WTC11 (cell line): Measurements from ENCODE around the gene GNAO1. TPM values are rescaled to one million over a fixed set of nuclear protein-coding genes. Genes with fewer than 3 reads are reported as not detected.
A peak's percentile ranks its signal among the peaks of the same experiment; 100 is the strongest.

ENCODE experiments used
- ATAC-seq: fragments of 200-7000 bp; cut with Tn5 transposase; 2 replicates; pipeline ENCODE4 v1.10.0; 2021; ENCODE audit warnings: mild to moderate bottlenecking, moderate library complexity
- CTCF ChIA-PET: fragments of 300-600 bp; sonication (Branson Sonifier 250); formaldehyde crosslinking; loops from one replicate; lab custom pipeline; 2021; ENCODE audit warnings: antibody characterized with exemption; lab: Charles Lee
- POLR2A ChIA-PET: fragments of 350-600 bp; sonication (Branson Sonifier 250); formaldehyde crosslinking; loops from one replicate; lab custom pipeline; 2021; ENCODE audit warnings: antibody characterized with exemption; lab: Charles Lee
- DNase-seq: peaks from one replicate; pipeline ENCODE4 v3.0.0; 2021; ENCODE audit warnings: low spot score
- H3K27ac Mint-ChIP-seq: 2 replicates; pipeline ENCODE4 v1.8.0; 2021; ENCODE audit warnings: mixed read lengths
- H3K27me3 Mint-ChIP-seq: 2 replicates; pipeline ENCODE4 v1.8.0; 2021; ENCODE audit warnings: low read depth, mild to moderate bottlenecking, moderate library complexity, mixed read lengths
- H3K36me3 Mint-ChIP-seq: 2 replicates; pipeline ENCODE4 v1.8.0; 2021; ENCODE audit warnings: mixed read lengths
- H3K4me1 Mint-ChIP-seq: 2 replicates; pipeline ENCODE4 v1.8.0; 2022; ENCODE audit warnings: mixed read lengths
- H3K4me3 Mint-ChIP-seq: 2 replicates; pipeline ENCODE4 v1.8.0; 2021; ENCODE audit warnings: mild to moderate bottlenecking, moderate library complexity, mixed read lengths
- H3K9me3 Mint-ChIP-seq: 2 replicates; pipeline ENCODE4 v1.8.0; 2021; ENCODE audit warnings: mixed read lengths
- ESRRA ChIP-seq: sonication (generic); formaldehyde crosslinking; IDR thresholded peaks from 2 replicates; pipeline ENCODE4 v1.8.1; 2022; ENCODE audit warnings: mild to moderate bottlenecking, missing genetic modification reagents, borderline replicate concordance
- FOXJ3 ChIP-seq: sonication (generic); formaldehyde crosslinking; IDR thresholded peaks from 2 replicates; pipeline ENCODE4 v1.9.0; 2021; ENCODE audit warnings: missing genetic modification reagents, mild to moderate bottlenecking, borderline replicate concordance
- FOXP1 ChIP-seq: sonication (generic); formaldehyde crosslinking; IDR thresholded peaks from 2 replicates; pipeline ENCODE4 v1.8.0; 2022; ENCODE audit warnings: missing genetic modification reagents, mild to moderate bottlenecking, moderate library complexity, borderline replicate concordance
- IRF2 ChIP-seq: sonication (generic); formaldehyde crosslinking; IDR thresholded peaks from 2 replicates; pipeline ENCODE4 v1.8.0; 2022; ENCODE audit warnings: low read depth, missing genetic modification reagents, borderline replicate concordance
- NFYB ChIP-seq: sonication (generic); formaldehyde crosslinking; conservative IDR thresholded peaks from 2 replicates; pipeline ENCODE4 v1.8.0; 2022; ENCODE audit warnings: low read depth, missing genetic modification reagents
- NR1H2 ChIP-seq: sonication (generic); formaldehyde crosslinking; IDR thresholded peaks from 2 replicates; pipeline ENCODE4 v1.9.0; 2021; ENCODE audit warnings: mild to moderate bottlenecking, moderate library complexity, missing genetic modification reagents
- ZBTB21 ChIP-seq: sonication (generic); formaldehyde crosslinking; IDR thresholded peaks from 2 replicates; pipeline ENCODE4 v1.8.1; 2023; ENCODE audit warnings: mild to moderate bottlenecking, missing genetic modification reagents, borderline replicate concordance
- ZNF416 ChIP-seq: fragments of 250-450 bp; sonication (Bioruptor Pico); IDR thresholded peaks from 2 replicates; pipeline ENCODE4 v1.9.0; 2021; ENCODE audit warnings: mild to moderate bottlenecking, inconsistent platforms
- total RNA-seq: library from RNA; stranded (reverse); gene quantifications from 3 replicates; pipeline ENCODE4 v1.2.3, GENCODE V29; 2021
- TF ChIP-seq, protein P1 (sequence below): sonication (generic); formaldehyde crosslinking; IDR thresholded peaks from 2 replicates; pipeline ENCODE4 v1.8.1; 2023; ENCODE audit warnings: mild to moderate bottlenecking, missing genetic modification reagents, moderate library complexity
- TF ChIP-seq, protein P2 (sequence below): sonication (generic); formaldehyde crosslinking; IDR thresholded peaks from 2 replicates; pipeline ENCODE4 v1.8.1; 2023; ENCODE audit warnings: mild to moderate bottlenecking, missing genetic modification reagents, borderline replicate concordance
- TF ChIP-seq, protein P3 (sequence below): sonication (generic); formaldehyde crosslinking; IDR thresholded peaks from 2 replicates; pipeline ENCODE4 v1.8.0; 2022; ENCODE audit warnings: mild to moderate bottlenecking, missing genetic modification reagents
- TF ChIP-seq, protein P4 (sequence below): sonication (generic); formaldehyde crosslinking; IDR thresholded peaks from 2 replicates; pipeline ENCODE4 v1.8.0; 2022; ENCODE audit warnings: mild to moderate bottlenecking, missing genetic modification reagents
- TF ChIP-seq, protein P5 (sequence below): fragments of 250-450 bp; sonication (Bioruptor Pico); IDR thresholded peaks from 2 replicates; pipeline ENCODE4 v1.9.0; 2021; ENCODE audit warnings: mild to moderate bottlenecking, borderline replicate concordance
- TF ChIP-seq, protein P6 (sequence below): sonication (generic); formaldehyde crosslinking; IDR thresholded peaks from 2 replicates; pipeline ENCODE4 v1.8.0; 2023; ENCODE audit warnings: missing genetic modification reagents
- TF ChIP-seq, protein P7 (sequence below): sonication (generic); formaldehyde crosslinking; IDR thresholded peaks from 2 replicates; pipeline ENCODE4 v1.8.1; 2022; ENCODE audit warnings: low read depth, missing genetic modification reagents, borderline replicate concordance
- TF ChIP-seq, protein P8 (sequence below): sonication (generic); formaldehyde crosslinking; conservative IDR thresholded peaks from 2 replicates; pipeline ENCODE4 v1.8.1; 2023; ENCODE audit warnings: mild to moderate bottlenecking, low read depth, missing genetic modification reagents, moderate library complexity

Gene GNAO1
- total RNA-seq, 1 experiment from 2014 or later = 30.6 TPM

DNA sequence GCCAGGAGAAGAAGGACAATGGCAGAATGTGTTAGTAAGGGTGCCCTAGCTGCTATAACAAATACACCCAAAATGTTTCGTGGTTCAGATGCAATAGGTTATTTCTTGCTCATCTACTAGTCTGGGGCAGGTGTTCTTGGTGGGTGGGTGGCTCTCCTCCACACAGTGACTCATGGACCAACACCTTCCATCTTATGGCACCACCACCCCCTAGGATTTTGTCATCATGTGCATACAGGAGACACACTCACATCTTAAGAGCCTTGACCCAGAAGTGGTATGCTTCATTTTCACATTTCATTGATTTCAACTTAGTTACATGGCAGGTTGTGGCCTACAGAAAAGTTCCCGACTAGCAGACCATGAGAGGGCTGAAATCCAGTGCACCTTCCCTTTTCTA is 119.4 kb downstream of the GNAO1 start (continued):
- TF ChIP-seq, protein P1, sequence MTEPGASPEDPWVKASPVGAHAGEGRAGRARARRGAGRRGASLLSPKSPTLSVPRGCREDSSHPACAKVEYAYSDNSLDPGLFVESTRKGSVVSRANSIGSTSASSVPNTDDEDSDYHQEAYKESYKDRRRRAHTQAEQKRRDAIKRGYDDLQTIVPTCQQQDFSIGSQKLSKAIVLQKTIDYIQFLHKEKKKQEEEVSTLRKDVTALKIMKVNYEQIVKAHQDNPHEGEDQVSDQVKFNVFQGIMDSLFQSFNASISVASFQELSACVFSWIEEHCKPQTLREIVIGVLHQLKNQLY (CRISPR knock-in tag) = no peak
- TF ChIP-seq IRF2 (CRISPR knock-in tag) (no peak), FOXJ3 (CRISPR knock-in tag) (no peak), NR1H2 (CRISPR knock-in tag) (no peak), ESRRA (CRISPR knock-in tag) (no peak), ZNF416 (CRISPR knock-in tag) (no peak)
- TF ChIP-seq, protein P2, sequence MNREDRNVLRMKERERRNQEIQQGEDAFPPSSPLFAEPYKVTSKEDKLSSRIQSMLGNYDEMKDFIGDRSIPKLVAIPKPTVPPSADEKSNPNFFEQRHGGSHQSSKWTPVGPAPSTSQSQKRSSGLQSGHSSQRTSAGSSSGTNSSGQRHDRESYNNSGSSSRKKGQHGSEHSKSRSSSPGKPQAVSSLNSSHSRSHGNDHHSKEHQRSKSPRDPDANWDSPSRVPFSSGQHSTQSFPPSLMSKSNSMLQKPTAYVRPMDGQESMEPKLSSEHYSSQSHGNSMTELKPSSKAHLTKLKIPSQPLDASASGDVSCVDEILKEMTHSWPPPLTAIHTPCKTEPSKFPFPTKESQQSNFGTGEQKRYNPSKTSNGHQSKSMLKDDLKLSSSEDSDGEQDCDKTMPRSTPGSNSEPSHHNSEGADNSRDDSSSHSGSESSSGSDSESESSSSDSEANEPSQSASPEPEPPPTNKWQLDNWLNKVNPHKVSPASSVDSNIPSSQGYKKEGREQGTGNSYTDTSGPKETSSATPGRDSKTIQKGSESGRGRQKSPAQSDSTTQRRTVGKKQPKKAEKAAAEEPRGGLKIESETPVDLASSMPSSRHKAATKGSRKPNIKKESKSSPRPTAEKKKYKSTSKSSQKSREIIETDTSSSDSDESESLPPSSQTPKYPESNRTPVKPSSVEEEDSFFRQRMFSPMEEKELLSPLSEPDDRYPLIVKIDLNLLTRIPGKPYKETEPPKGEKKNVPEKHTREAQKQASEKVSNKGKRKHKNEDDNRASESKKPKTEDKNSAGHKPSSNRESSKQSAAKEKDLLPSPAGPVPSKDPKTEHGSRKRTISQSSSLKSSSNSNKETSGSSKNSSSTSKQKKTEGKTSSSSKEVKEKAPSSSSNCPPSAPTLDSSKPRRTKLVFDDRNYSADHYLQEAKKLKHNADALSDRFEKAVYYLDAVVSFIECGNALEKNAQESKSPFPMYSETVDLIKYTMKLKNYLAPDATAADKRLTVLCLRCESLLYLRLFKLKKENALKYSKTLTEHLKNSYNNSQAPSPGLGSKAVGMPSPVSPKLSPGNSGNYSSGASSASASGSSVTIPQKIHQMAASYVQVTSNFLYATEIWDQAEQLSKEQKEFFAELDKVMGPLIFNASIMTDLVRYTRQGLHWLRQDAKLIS (CRISPR knock-in tag) = no peak
- TF ChIP-seq, protein P3, sequence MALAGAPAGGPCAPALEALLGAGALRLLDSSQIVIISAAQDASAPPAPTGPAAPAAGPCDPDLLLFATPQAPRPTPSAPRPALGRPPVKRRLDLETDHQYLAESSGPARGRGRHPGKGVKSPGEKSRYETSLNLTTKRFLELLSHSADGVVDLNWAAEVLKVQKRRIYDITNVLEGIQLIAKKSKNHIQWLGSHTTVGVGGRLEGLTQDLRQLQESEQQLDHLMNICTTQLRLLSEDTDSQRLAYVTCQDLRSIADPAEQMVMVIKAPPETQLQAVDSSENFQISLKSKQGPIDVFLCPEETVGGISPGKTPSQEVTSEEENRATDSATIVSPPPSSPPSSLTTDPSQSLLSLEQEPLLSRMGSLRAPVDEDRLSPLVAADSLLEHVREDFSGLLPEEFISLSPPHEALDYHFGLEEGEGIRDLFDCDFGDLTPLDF (CRISPR knock-in tag) = no peak
- TF ChIP-seq, protein P4, sequence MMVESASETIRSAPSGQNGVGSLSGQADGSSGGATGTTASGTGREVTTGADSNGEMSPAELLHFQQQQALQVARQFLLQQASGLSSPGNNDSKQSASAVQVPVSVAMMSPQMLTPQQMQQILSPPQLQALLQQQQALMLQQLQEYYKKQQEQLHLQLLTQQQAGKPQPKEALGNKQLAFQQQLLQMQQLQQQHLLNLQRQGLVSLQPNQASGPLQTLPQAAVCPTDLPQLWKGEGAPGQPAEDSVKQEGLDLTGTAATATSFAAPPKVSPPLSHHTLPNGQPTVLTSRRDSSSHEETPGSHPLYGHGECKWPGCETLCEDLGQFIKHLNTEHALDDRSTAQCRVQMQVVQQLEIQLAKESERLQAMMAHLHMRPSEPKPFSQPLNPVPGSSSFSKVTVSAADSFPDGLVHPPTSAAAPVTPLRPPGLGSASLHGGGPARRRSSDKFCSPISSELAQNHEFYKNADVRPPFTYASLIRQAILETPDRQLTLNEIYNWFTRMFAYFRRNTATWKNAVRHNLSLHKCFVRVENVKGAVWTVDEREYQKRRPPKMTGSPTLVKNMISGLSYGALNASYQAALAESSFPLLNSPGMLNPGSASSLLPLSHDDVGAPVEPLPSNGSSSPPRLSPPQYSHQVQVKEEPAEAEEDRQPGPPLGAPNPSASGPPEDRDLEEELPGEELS = no peak
- TF ChIP-seq, protein P5, sequence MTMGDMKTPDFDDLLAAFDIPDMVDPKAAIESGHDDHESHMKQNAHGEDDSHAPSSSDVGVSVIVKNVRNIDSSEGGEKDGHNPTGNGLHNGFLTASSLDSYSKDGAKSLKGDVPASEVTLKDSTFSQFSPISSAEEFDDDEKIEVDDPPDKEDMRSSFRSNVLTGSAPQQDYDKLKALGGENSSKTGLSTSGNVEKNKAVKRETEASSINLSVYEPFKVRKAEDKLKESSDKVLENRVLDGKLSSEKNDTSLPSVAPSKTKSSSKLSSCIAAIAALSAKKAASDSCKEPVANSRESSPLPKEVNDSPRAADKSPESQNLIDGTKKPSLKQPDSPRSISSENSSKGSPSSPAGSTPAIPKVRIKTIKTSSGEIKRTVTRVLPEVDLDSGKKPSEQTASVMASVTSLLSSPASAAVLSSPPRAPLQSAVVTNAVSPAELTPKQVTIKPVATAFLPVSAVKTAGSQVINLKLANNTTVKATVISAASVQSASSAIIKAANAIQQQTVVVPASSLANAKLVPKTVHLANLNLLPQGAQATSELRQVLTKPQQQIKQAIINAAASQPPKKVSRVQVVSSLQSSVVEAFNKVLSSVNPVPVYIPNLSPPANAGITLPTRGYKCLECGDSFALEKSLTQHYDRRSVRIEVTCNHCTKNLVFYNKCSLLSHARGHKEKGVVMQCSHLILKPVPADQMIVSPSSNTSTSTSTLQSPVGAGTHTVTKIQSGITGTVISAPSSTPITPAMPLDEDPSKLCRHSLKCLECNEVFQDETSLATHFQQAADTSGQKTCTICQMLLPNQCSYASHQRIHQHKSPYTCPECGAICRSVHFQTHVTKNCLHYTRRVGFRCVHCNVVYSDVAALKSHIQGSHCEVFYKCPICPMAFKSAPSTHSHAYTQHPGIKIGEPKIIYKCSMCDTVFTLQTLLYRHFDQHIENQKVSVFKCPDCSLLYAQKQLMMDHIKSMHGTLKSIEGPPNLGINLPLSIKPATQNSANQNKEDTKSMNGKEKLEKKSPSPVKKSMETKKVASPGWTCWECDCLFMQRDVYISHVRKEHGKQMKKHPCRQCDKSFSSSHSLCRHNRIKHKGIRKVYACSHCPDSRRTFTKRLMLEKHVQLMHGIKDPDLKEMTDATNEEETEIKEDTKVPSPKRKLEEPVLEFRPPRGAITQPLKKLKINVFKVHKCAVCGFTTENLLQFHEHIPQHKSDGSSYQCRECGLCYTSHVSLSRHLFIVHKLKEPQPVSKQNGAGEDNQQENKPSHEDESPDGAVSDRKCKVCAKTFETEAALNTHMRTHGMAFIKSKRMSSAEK (CRISPR knock-in tag) = no peak

DNA sequence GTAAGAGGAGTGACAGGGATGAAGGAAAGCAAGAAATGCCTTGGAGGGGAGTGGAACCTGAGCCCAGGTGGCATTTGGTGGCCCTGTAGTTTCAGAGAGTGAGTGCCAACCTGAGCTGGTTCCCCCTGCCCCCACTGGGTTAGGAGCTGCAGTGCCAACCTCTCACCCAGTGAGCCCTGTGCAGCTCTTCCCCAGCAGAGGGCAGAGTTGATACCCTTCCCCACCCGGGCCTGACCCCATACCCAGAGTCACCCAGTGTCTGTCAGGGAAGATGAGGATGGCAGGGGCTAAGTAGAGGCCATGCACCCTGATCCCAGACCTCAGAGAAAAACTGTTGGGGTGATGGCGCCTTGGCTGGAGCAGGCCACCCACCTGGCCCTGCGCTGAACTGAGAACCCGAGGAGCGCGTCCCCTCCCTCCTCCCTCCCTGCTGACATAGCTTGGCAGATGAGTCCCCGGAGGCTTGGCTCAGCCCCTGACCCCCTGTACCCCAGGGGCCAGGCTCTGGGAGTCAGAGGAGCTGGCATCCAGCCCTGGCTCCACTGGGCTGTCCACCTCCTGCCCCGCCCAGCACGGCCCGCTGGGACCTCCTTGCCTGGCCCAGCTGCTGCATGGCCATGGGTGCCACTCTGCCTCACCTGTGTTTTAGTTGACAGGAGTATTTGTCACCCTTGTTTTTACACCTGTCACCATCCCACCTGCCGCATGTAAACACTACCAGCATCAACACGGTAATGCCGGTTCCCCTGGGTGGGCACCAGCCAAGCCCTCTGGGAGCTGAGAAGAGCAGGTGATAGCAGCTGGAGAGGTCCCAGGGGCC is 120.1 kb downstream of the GNAO1 start:
- Mint-ChIP-seq H3K4me3 (no peak overlapping the region), H3K27ac (no peak overlapping the region), H3K36me3 (no peaks in the 10 kb centered on the region), H3K27me3 (no peaks in the 10 kb centered on the region), H3K9me3 (no peaks in the 10 kb centered on the region), H3K4me1 (peaks cover 2% of the 10 kb centered on the region; the same call in 1 of the 2 replicates)
- DNase-seq (peak; percentile 37), ATAC-seq (peak; percentile 93)
- CTCF ChIA-PET = interaction anchor here (0.5 to 1.7 kb wide), 16 partner anchors 10 to 807 kb away, joined by 3 to 36 read pairs (median 4); no protein-coding TSS in a partner anchor
- POLR2A ChIA-PET = no interaction called here
- no peak for TF ChIP-seq FOXP1
- TF ChIP-seq, protein P6, sequence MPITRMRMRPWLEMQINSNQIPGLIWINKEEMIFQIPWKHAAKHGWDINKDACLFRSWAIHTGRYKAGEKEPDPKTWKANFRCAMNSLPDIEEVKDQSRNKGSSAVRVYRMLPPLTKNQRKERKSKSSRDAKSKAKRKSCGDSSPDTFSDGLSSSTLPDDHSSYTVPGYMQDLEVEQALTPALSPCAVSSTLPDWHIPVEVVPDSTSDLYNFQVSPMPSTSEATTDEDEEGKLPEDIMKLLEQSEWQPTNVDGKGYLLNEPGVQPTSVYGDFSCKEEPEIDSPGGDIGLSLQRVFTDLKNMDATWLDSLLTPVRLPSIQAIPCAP (CRISPR knock-in tag) = no peak
- TF ChIP-seq ZBTB21 = no peak
- TF ChIP-seq NFYB (CRISPR knock-in tag) = no peak
- no peak for TF ChIP-seq FOXJ3 (CRISPR knock-in tag)
- TF ChIP-seq, protein P7, sequence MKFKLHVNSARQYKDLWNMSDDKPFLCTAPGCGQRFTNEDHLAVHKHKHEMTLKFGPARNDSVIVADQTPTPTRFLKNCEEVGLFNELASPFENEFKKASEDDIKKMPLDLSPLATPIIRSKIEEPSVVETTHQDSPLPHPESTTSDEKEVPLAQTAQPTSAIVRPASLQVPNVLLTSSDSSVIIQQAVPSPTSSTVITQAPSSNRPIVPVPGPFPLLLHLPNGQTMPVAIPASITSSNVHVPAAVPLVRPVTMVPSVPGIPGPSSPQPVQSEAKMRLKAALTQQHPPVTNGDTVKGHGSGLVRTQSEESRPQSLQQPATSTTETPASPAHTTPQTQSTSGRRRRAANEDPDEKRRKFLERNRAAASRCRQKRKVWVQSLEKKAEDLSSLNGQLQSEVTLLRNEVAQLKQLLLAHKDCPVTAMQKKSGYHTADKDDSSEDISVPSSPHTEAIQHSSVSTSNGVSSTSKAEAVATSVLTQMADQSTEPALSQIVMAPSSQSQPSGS = no peak
- TF ChIP-seq, protein P8, sequence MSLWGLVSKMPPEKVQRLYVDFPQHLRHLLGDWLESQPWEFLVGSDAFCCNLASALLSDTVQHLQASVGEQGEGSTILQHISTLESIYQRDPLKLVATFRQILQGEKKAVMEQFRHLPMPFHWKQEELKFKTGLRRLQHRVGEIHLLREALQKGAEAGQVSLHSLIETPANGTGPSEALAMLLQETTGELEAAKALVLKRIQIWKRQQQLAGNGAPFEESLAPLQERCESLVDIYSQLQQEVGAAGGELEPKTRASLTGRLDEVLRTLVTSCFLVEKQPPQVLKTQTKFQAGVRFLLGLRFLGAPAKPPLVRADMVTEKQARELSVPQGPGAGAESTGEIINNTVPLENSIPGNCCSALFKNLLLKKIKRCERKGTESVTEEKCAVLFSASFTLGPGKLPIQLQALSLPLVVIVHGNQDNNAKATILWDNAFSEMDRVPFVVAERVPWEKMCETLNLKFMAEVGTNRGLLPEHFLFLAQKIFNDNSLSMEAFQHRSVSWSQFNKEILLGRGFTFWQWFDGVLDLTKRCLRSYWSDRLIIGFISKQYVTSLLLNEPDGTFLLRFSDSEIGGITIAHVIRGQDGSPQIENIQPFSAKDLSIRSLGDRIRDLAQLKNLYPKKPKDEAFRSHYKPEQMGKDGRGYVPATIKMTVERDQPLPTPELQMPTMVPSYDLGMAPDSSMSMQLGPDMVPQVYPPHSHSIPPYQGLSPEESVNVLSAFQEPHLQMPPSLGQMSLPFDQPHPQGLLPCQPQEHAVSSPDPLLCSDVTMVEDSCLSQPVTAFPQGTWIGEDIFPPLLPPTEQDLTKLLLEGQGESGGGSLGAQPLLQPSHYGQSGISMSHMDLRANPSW (CRISPR knock-in tag) = no peak
